K562 (cell line): ENCODE measurements around the gene DAGLA. TPM values are rescaled to one million over a fixed set of nuclear protein-coding genes. Genes with fewer than 3 reads are reported as not detected.

Source experiments
- ASH1L ChIP-seq: fragments of 450-650 bp; IDR thresholded peaks from 2 replicates; pipeline ENCODE4 v1.6.1; 2018; ENCODE audit warnings: borderline replicate concordance, mild to moderate bottlenecking, low read depth; ENCODE audit not compliant: partially characterized antibody
- DIDO1 ChIP-seq: fragments of 450-650 bp; IDR thresholded peaks from 2 replicates; pipeline ENCODE4 v1.6.1; 2016; ENCODE audit warnings: low read depth, missing biosample characterization, missing genetic modification characterization
- ERF ChIP-seq: fragments of 450-650 bp; formaldehyde crosslinking; IDR thresholded peaks from 2 replicates; pipeline ENCODE4 v1.4.0; 2020; ENCODE audit warnings: mild to moderate bottlenecking, mixed read lengths
- MCM2 ChIP-seq: fragments of 450-650 bp; IDR thresholded peaks from 2 replicates; pipeline ENCODE4 v1.6.1; 2017; ENCODE audit warnings: low read depth, mild to moderate bottlenecking
- MXI1 ChIP-seq: IDR thresholded peaks from 2 replicates; pipeline ENCODE4 v1.6.1; 2011; ENCODE audit warnings: low read depth, mild to moderate bottlenecking, improper control_type of control experiment, low read length
- POLR2AphosphoS5 ChIP-seq: IDR thresholded peaks from 2 replicates; pipeline ENCODE4 v1.6.1; 2011; ENCODE audit warnings: mild to moderate bottlenecking, low read depth, low read length, moderate library complexity; ENCODE audit not compliant: control insufficient read depth, insufficient read depth
- RHOXF2B ChIP-seq: fragments of 250-450 bp; sonication (Bioruptor Pico); conservative IDR thresholded peaks from 2 replicates; pipeline ENCODE4 v1.5.1; 2021
- TRIM24 ChIP-seq, 2 experiments: fragments of 450-650 bp; IDR thresholded peaks; 2 replicates each; pipeline ENCODE4 v1.6.1; 2016
- ZKSCAN8 ChIP-seq: fragments of 200-800 bp; sonication (Bioruptor generic); IDR thresholded peaks from 2 replicates; pipeline ENCODE4 v1.6.1; 2016; ENCODE audit warnings: missing genetic modification characterization, missing compliant biosample characterization
- ZNF224 ChIP-seq: sonication (generic); formaldehyde crosslinking; IDR thresholded peaks from 2 replicates; pipeline ENCODE4 v1.8.0; 2022; ENCODE audit warnings: mild to moderate bottlenecking, missing genetic modification reagents
- ZNF668 ChIP-seq: fragments of 250-450 bp; sonication (Bioruptor Pico); IDR thresholded peaks from 2 replicates; pipeline ENCODE4 v1.8.0; 2022; ENCODE audit warnings: mild to moderate bottlenecking, inconsistent platforms
- ZNF740 ChIP-seq, 3 experiments: fragments of 200-800 bp in 1 of 3; sonication (Bioruptor generic) in 1 of 3; sonication (generic) in 1 of 3; formaldehyde crosslinking in 1 of 3; IDR thresholded peaks; 2 replicates each; pipeline versions ENCODE4 v1.6.1 to v1.8.0; 2016 to 2022; ENCODE audit warnings: mild to moderate bottlenecking in 2 of 3, missing compliant biosample characterization in 2 of 3, missing genetic modification characterization in 2 of 3, missing genetic modification reagents in 1 of 3
- ZNF766 ChIP-seq: fragments of 200-800 bp; sonication (Bioruptor generic); conservative IDR thresholded peaks from 2 replicates; pipeline ENCODE4 v1.6.1; 2016; ENCODE audit warnings: missing genetic modification characterization, missing compliant biosample characterization
- polyA plus RNA-seq, 8 experiments: library from polyadenylated mRNA; depleted of rRNA in 4 of 8; stranded (reverse) in 5 of 8; unstranded in 3 of 8; fragments of >200 nt; fragmentation: Nextera tagmentation in 2 of 8; fragmentation: Illumina TruSeq in 1 of 8; extraction: Ambion mirVana in 2 of 8; extraction: Trizol in 1 of 8; gene quantifications; 2 replicates each; pipeline versions ENCODE4 v1.2.1 to v1.2.3, GENCODE V29; 2011 to 2014; ENCODE audit warnings: inconsistent platforms in 1 of 8, missing spikeins in 1 of 8
- total RNA-seq, 7 experiments: library from RNA; depleted of rRNA in 6 of 7; stranded (reverse); fragments of >200 nt in 6 of 7; fragmentation: Illumina TruSeq in 2 of 7; extraction: Trizol in 2 of 7; gene quantifications; 2 replicates each; pipeline versions ENCODE4 v1.2.1 to v1.2.3, GENCODE V29; 2011 to 2021; ENCODE audit warnings: low replicate concordance in 1 of 7
- TF ChIP-seq, protein P1 (sequence below): sonication (generic); formaldehyde crosslinking; IDR thresholded peaks from 2 replicates; pipeline ENCODE4 v1.8.0; 2022; ENCODE audit warnings: mild to moderate bottlenecking, missing genetic modification reagents
- TF ChIP-seq, protein P2 (sequence below): sonication (generic); formaldehyde crosslinking; IDR thresholded peaks from 2 replicates; pipeline ENCODE4 v1.8.0; 2022; ENCODE audit warnings: missing genetic modification reagents, mild to moderate bottlenecking, borderline replicate concordance
- TF ChIP-seq, protein P3 (sequence below): fragments of 200-800 bp; sonication (Bioruptor generic); IDR thresholded peaks from 2 replicates; pipeline ENCODE4 v1.6.1; 2017; ENCODE audit warnings: missing genetic modification characterization, missing compliant biosample characterization

The DAGLA gene
- total and polyA plus RNA-seq, 9 of the 15 experiments (the other 6 are each of a cell fraction or from before 2014, with no cell fraction given) = 0.03 to 0.16 (median 0.04) TPM; not detected in 4

DNA sequence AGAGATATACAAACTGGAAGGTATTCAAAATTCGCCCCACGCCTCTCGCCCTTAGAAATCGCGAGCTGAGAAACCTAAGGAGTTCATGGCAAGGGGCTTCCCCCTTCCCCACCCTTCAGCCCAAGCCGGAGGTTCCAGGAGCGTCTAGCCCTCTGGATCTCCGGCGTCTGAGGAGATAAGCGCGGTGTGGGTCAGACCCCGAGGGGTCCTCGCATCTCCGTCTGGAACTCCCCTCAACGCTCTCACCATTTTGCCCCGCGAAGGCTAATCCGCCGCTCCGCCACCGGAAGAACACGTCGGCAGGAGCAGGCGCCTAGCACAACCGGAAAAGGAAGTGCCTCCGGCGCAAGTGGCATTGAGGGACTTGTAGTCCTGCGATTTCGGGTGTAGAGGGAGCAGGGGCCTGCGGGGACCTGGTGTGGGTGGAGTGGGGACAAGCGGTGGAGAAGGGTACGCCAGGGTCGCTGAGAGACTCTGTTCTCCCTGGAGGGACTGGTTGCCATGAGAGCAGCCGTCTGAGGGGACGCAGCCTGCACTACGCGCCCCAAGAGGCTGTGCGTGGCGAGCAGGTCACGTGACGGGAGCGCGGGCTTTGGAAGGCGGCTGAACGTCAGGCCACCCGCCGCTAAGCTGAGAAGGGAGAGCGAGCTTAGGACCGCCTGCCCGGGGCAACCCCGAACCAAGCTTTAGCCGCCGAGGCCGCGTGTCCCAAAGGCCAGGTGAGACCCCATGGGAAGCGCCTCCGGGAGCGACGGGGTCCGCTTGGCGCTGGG is 112.3 kb downstream of the DAGLA start, which contains the start of the genes FEN1 and TMEM258 (continued):
- TF ChIP-seq, protein P1, sequence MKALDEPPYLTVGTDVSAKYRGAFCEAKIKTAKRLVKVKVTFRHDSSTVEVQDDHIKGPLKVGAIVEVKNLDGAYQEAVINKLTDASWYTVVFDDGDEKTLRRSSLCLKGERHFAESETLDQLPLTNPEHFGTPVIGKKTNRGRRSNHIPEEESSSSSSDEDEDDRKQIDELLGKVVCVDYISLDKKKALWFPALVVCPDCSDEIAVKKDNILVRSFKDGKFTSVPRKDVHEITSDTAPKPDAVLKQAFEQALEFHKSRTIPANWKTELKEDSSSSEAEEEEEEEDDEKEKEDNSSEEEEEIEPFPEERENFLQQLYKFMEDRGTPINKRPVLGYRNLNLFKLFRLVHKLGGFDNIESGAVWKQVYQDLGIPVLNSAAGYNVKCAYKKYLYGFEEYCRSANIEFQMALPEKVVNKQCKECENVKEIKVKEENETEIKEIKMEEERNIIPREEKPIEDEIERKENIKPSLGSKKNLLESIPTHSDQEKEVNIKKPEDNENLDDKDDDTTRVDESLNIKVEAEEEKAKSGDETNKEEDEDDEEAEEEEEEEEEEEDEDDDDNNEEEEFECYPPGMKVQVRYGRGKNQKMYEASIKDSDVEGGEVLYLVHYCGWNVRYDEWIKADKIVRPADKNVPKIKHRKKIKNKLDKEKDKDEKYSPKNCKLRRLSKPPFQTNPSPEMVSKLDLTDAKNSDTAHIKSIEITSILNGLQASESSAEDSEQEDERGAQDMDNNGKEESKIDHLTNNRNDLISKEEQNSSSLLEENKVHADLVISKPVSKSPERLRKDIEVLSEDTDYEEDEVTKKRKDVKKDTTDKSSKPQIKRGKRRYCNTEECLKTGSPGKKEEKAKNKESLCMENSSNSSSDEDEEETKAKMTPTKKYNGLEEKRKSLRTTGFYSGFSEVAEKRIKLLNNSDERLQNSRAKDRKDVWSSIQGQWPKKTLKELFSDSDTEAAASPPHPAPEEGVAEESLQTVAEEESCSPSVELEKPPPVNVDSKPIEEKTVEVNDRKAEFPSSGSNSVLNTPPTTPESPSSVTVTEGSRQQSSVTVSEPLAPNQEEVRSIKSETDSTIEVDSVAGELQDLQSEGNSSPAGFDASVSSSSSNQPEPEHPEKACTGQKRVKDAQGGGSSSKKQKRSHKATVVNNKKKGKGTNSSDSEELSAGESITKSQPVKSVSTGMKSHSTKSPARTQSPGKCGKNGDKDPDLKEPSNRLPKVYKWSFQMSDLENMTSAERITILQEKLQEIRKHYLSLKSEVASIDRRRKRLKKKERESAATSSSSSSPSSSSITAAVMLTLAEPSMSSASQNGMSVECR (CRISPR knock-in tag) = peak; percentile 95
- TF ChIP-seq ASH1L = peak; percentile 82
- TF ChIP-seq ZNF766 (CRISPR knock-in tag) = peak; percentile 92
- TF ChIP-seq ERF (CRISPR knock-in tag) = peak; percentile 32
- no peak for TF ChIP-seq ZNF668 (CRISPR knock-in tag)
- TF ChIP-seq, protein P2, sequence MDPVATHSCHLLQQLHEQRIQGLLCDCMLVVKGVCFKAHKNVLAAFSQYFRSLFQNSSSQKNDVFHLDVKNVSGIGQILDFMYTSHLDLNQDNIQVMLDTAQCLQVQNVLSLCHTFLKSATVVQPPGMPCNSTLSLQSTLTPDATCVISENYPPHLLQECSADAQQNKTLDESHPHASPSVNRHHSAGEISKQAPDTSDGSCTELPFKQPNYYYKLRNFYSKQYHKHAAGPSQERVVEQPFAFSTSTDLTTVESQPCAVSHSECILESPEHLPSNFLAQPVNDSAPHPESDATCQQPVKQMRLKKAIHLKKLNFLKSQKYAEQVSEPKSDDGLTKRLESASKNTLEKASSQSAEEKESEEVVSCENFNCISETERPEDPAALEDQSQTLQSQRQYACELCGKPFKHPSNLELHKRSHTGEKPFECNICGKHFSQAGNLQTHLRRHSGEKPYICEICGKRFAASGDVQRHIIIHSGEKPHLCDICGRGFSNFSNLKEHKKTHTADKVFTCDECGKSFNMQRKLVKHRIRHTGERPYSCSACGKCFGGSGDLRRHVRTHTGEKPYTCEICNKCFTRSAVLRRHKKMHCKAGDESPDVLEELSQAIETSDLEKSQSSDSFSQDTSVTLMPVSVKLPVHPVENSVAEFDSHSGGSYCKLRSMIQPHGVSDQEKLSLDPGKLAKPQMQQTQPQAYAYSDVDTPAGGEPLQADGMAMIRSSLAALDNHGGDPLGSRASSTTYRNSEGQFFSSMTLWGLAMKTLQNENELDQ (CRISPR knock-in tag) = 0 out of 2 replicates have a peak, but pooled peaks have one; percentile 54
- TF ChIP-seq DIDO1 (tag) = peak; percentile 92
- 0 out of 2 replicates have a peak, but pooled peaks have one; percentile 16 for TF ChIP-seq RHOXF2B (CRISPR knock-in tag)
- 0 out of 2 replicates have a peak, but pooled peaks have one; percentile 26 for TF ChIP-seq ZKSCAN8 (CRISPR knock-in tag)
- TF ChIP-seq ZNF740 (CRISPR knock-in tag; IDR thresholded peaks at IDR 0.05) = no peak
- no peak for TF ChIP-seq ZNF740 (tag; IDR thresholded peaks at IDR 0.05)
- peak in 1 of 2 experiments; percentile 51; a peak in 2 of 4 replicates for TF ChIP-seq TRIM24 (IDR thresholded peaks at IDR 0.05)
- TF ChIP-seq MXI1 = peak; percentile 16; the same call in 1 of the 2 replicates
- peak; percentile 70 for TF ChIP-seq POLR2AphosphoS5
- TF ChIP-seq, protein P3, sequence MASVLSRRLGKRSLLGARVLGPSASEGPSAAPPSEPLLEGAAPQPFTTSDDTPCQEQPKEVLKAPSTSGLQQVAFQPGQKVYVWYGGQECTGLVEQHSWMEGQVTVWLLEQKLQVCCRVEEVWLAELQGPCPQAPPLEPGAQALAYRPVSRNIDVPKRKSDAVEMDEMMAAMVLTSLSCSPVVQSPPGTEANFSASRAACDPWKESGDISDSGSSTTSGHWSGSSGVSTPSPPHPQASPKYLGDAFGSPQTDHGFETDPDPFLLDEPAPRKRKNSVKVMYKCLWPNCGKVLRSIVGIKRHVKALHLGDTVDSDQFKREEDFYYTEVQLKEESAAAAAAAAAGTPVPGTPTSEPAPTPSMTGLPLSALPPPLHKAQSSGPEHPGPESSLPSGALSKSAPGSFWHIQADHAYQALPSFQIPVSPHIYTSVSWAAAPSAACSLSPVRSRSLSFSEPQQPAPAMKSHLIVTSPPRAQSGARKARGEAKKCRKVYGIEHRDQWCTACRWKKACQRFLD = peak; percentile 75
- TF ChIP-seq ZNF224 = peak; percentile 50; the same call in 1 of the 2 replicates
- no peak for TF ChIP-seq MCM2
